Retina (tissue), 1 donor: ENCODE results near the gene ZFAND2B.

Experiments used
- DNase-seq: peaks from one replicate; pipeline ENCODE4 v3.0.0-alpha.2; 2016

ZFAND2B gene

DNA sequence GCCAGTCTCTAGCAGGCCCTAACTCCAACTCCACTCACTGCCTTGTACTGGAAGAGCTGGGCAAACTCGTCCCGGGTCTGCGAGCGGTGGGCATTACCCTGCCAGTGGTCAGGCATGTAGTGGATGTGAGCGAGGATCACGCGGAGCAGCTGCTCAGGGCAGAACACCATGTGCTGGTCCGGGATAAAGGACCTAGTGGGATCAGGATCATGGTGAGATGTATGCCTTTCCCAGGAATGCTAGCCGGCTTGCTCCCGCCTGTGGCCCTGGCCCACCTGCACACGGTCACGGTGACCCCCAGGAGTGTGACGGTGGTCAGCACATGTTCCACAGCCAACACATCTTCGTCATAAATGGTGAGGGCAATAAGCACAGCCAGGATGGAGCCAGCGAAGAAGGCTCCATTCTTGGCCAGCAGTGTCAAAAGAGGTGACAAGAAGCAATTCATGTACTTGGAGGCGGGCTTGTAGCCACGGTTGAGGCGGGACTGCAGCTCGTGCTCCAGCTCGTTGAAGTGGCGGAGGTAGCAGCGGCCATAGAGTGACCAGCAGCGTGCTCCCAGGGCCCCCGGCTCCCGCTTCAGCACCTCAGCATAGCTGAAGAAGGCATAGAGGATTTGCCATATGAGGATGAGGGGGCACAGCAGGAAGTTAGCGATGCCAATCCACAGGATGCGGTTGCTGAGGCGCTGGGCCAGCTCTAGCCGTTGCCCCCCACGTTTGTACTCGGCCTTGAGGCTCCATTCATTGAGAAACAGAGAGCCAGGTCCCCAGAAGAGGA, 17.4 kb downstream of the ZFAND2B start:
- DNase-seq: no peak

- no peak for DNase-seq
Measured at GRCh38 chr2:219225350-219225749, 18.8 kb downstream of the ZFAND2B start.

- no peak for DNase-seq
Measured at GRCh38 chr2:219228041-219228910, 21.7 kb downstream of the ZFAND2B start.

DNA sequence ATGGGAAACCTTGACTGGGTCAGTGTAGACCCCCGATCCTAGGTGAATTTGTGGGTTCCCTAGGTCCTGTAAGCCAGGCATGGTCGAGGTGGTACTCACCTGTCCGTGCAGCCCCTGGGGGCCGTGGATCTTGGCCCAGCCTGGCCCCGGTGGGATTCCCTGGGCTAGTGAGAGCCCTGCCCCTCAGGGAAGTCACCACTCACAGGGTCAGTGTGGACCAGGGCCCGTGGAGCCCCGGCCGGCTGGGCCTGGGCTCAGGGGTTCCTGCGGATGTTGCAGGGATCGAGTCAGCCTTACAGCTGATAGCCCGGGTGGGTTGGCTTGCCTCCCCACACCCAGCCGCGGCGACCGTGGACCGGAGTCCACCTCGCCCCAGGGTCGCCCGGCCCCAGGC, 22.3 kb downstream of the ZFAND2B start:
- DNase-seq: no peak

- DNase-seq: peak; percentile 99
Measured at GRCh38 chr2:219229305-219230058, 22.9 kb downstream of the ZFAND2B start, which contains the start of the genes ANKZF1 and ATG9A. Gene ANKZF1, plus strand, starts transcription at chr2:219229806. Its CDS starts 452 bp downstream, at chr2:219230258. Gene ATG9A, minus strand, starts transcription at chr2:219229636. Its CDS starts 1,612 bp downstream, at chr2:219228024.

DNA sequence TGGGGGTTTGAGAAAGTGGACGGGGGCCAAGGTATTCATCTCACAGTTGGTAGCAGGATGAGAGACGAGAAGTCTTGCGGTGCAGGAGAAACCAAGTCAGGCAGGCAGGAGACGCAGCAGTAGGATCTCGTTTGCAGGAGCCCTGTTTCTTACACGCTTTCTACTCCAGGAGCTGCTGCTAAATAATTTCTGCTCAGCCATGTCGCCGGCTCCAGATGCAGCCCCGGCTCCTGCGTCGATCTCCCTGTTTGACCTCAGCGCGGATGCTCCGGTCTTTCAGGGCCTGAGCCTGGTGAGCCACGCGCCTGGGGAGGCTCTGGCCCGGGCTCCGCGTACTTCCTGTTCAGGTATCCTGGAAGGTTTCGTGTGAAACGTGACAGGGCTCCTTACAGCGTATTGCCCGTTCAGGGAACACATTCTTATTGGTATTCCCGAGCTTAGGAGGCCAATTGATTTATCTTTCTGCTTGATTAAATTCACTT, 23.5 kb downstream of the ZFAND2B start:
- no peak for DNase-seq

- DNase-seq: no peak
Measured at GRCh38 chr2:219234331-219234730, 27.7 kb downstream of the ZFAND2B start.

DNA sequence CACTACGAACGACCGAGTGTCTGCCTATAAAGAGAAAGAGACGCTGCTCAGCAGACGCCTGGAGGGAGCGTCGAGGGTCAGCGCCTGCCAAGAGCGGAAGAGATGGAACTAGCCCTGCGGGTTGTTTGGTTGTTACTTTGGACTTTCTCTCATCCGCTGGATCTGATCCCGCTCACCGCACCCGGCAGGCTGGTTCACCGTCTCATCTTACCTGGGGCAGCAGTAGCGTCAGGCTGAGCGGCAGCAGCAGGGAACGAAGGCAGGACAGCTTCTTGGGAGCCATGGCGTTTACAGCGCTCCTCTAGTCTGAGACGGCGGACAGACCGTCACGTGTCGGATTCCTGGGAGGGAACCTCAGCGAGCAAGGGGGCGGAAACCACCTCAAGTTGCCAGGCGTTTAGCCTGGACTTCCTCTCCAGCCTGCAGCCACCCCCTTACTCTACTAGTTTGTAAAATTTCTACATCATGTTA, 36.7 kb downstream of the ZFAND2B start:
- DNase-seq: no peak

- no peak for DNase-seq
Measured at GRCh38 chr2:219244789-219245147, 38.2 kb downstream of the ZFAND2B start.

DNA sequence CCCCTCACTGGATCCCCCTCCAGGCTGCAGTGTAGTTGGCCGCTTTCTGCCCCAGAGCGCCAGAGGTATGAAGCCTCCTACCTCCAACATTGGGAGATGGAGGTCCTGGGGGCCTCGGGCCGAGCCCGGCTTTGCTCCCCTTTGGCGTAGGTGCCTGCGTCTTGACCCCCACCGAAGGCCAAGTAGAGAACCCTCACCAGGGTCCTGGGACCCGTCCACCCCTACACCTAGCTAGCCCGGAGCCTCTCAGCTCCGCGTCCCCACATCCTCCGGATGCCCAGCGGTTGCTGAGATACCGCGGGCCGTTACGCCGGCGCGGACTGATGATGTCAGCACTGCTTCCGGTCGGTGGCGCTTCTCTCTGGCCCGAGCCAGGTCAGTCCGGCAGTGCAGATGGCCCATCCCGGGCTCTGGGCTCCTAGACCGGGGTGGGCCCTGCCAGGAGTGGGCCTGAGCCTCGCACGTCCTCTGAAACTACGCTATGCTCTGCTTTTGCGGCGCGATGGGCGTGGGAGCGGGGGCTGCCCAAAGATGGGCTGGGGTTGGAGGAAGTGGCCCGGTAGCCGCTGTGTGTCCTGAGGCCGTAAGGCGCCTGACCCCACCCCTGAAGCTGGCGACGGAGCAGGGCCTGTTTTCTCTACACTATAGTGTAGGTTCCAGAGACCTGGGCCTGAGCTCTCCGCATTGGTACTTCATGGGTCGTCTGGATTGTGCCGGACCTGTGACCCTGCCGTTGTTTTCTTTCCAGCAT, 38.7 kb downstream of the ZFAND2B start, which contains the start of the genes GLB1L and STK16:
GLB1L (minus strand) TSS at position 297 of the 751 bp plus-strand sequence. CDS start 1,871 bp downstream, outside the sequence.
STK16 (plus strand) TSS at position 332 of the 751 bp plus-strand sequence. CDS start 521 bp downstream, outside the sequence.
- DNase-seq: peak; percentile 97

DNA sequence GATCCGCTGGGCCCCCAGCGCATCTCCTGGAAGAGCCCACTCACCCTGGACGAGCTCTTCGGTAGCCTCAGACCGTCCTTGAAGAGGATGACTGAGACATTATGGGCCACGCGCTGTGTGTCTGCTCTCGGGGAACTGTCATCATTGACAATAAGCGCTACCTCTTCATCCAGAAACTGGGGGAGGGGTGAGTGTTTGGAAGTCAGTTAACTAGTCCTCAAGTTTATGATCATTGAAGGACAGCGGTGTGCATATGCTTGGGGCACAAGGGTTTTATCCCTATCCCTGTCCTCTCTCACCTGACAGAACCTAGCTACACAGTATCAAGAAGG, 39.3 kb downstream of the ZFAND2B start:
- DNase-seq: no peak

DNA sequence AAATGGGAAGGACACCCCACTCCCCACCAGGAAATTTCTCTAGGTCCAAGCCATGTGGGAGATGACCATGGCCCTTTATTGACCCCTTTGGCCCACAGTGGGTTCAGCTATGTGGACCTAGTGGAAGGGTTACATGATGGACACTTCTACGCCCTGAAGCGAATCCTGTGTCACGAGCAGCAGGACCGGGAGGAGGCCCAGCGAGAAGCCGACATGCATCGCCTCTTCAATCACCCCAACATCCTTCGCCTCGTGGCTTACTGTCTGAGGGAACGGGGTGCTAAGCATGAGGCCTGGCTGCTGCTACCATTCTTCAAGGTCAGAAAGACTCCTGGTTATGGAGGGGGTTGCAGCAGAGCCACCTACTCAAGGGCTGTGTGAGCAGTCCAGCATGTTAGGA, 40.0 kb downstream of the ZFAND2B start:
- DNase-seq: no peak

DNA sequence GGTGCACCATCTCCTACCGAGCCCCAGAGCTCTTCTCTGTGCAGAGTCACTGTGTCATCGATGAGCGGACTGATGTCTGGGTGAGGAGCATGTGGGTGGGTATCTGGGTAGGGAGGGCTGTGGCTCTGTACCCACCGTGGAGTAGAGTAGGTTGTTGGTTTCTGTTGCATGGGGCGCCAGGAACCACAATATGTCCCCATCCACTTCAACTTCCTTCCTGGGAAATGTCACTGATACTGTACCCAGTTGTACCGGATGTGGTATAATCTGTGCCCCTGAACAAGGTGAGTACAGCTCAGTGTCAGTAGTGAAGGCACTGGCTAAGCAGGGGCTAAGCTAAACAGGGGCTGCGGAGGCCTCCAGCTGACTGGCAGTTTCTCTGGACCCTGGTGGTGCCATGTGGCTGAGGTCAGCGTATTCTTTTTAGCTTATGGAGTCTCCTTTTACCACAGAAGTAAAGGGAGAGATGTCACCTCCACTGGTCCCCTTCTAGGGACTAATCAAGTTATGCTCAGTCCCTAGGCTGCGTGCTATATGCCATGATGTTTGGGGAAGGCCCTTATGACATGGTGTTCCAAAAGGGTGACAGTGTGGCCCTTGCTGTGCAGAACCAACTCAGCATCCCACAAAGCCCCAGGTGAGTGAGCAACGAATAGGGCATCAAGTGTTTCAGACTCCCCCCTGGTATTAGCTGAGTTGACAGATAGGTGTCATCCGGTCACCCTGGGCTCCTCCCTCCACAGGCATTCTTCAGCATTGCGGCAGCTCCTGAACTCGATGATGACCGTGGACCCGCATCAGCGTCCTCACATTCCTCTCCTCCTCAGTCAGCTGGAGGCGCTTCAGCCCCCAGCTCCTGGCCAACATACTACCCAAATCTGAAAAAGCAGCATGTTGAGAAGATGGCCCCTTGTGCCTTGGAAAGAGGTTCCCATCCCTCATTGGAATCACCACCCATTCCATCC, 41.4 kb downstream of the ZFAND2B start:
- no peak for DNase-seq

- no peak for DNase-seq
Measured at GRCh38 chr2:219248845-219249202, 42.2 kb downstream of the ZFAND2B start.

GRCh38 chr2:219249203-219249980, 42.8 kb downstream of the ZFAND2B start:
- DNase-seq: no peak

- DNase-seq: no peak
Measured at GRCh38 chr2:219250049-219250781, 43.6 kb downstream of the ZFAND2B start.

DNA sequence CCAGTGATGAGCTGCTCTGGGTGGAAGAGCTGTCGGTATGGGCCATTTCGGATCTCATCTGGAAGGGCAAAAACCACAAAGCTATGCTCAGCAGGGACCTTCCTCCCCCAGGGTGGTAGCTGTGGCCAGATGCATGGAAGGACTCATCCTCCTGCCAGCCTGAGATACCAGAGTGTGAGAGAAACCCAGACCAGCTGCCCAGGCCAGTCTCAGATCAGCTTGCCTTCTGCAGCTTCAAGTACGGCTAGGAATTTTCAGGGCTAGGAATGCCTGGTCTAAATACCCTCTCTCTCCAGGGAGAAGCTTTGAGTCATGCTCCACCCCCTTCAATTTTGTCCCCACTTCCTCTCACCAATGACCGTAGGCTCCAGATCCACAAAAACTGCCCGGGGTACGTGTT, 45.1 kb downstream of the ZFAND2B start:
- DNase-seq: no peak

DNA sequence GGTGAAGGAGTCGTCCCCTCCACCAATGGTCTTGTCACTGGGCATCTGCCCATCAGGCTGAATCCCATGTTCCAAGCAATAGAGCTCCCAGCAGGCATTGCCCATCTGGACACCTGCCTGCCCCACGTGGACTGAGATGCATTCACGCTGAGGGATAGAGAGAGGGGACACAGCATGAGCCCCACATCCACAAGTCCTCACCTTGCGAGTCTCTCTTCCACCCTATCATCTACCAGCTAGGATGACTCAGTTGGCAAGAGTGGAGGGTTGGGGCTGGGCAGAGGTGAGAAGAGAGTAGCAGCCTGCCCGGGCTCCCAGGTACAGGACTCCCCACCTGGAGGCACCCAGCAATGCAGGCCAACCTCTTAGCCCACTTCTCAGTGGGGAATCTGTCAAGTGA, 45.5 kb downstream of the ZFAND2B start:
- no peak for DNase-seq

DNA sequence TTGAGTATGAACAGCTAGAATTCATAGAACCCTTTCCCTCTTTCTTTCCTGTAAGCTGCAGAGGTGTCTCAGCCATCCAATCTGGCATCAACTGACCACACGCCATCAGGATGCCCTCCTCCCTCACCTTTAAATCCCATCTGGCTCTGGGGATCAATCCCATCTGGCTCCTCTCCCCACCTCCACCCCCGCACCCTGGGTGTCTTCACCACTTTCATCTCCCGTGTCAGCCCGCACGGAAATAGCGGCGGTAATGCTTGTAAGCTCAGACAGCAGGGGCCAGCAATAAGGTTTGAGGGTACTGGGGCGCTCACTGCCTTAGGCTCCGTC, 46.0 kb downstream of the ZFAND2B start:
- peak; percentile 44 for DNase-seq
